ENCODE results near the gene FUT8. TPM values are rescaled to one million over a fixed set of nuclear protein-coding genes. Genes with fewer than 3 reads are reported as not detected.

Gene FUT8
- total RNA-seq, 4 donors from 2014 or later, result 14.9 to 35.8 (median 22.2) TPM

- DNase-seq (ENCODE audit: low spot score) (no peak), ATAC-seq (ENCODE audit: low FRiP score) (no peak)
- TF ChIP-seq, protein P1, sequence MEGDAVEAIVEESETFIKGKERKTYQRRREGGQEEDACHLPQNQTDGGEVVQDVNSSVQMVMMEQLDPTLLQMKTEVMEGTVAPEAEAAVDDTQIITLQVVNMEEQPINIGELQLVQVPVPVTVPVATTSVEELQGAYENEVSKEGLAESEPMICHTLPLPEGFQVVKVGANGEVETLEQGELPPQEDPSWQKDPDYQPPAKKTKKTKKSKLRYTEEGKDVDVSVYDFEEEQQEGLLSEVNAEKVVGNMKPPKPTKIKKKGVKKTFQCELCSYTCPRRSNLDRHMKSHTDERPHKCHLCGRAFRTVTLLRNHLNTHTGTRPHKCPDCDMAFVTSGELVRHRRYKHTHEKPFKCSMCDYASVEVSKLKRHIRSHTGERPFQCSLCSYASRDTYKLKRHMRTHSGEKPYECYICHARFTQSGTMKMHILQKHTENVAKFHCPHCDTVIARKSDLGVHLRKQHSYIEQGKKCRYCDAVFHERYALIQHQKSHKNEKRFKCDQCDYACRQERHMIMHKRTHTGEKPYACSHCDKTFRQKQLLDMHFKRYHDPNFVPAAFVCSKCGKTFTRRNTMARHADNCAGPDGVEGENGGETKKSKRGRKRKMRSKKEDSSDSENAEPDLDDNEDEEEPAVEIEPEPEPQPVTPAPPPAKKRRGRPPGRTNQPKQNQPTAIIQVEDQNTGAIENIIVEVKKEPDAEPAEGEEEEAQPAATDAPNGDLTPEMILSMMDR (IDR thresholded peaks at IDR 0.05), result no peak
Measured at GRCh38 chr14:65487783-65488494, 75.4 kb downstream of the FUT8 start.

DNA sequence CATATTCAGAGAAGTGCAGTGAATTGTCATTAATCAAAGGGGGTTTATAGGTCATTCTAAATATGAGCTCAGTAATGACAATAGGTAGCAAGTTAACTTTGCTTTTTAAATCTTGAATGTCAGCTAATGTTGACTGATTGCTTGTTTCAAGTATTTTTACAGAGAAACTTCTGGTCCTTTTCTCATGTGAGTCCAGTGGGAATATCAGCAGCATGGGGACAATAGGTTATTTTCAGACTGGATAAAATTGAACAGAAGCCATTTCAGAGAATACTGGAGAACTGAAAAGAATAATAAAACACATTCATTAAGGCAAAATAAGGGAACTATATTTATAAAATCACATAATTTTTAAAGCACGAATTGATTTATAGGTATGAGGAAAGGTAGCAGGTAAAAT lies 78.7 kb downstream of the FUT8 start:
- DNase-seq (ENCODE audit: low spot score) (no peak), ATAC-seq (ENCODE audit: low FRiP score) (no peak)
- TF ChIP-seq, protein P1 (IDR thresholded peaks at IDR 0.05), result no peak

GRCh38 chr14:65492266-65492665 lies 79.7 kb downstream of the FUT8 start:
- ATAC-seq (ENCODE audit: low FRiP score) (no peak), DNase-seq (ENCODE audit: low spot score) (no peak)
- TF ChIP-seq, protein P1 (IDR thresholded peaks at IDR 0.05), result no peak

DNA sequence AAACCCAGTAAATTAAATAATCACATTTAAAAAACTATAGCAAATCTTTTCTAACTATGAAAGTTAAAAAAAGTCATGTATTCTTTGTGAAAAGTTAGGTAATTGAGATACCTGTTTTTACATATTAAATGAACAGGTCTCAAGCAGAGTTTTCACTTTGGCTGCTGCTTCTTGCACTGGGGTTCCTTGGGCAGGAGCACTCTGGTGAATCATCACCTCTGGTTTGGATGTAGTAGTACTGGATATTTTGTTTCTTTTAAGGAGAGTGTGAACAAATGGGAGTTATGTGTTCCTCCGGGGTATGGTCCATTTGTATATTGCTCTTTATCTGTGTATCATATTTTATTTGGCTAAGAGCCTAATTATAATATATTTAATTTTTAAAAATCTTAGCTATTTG lies 82.7 kb downstream of the FUT8 start:
- DNase-seq (ENCODE audit: low spot score), result no peak
- ATAC-seq (ENCODE audit: low FRiP score), result no peak
- TF ChIP-seq, protein P1 (IDR thresholded peaks at IDR 0.05), result no peak

DNA sequence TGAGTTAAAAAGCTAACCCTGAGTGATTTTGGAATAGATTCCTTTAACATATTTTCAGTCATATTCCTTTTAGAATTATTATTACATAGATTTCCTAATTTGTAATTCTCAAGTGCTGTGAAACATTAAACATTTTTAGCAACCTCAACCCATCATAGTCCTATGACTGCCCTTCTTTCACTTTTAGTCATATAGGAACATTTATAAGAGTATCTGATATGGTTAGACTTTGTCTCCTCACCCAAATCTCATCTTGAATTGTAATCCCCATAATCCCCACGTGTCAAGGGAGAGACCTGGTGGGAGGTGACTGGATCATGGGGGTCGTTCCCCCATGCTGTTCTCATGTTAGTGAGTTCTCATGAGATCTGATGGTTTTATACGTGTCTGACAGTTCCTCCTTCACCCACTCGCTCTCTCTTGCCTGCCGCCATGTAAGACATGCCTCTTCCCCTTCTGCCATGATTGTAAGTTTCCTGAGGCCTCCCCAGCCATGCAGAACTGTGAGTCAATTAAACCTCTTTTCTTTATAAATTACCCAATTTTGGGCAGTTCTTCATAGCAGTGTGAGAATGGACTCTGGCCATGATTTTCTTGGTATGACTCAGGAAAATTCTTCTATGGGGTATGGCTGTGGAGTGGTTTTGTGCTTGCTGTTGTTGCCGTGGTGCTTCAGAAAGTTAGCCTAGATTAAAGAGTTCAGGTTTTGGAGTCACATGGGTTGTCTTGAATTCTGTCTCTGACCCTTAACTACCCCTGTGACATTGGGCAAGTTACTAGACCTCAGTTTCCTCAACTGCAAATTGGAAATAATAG lies 83.9 kb downstream of the FUT8 start:
- TF ChIP-seq, protein P1 (IDR thresholded peaks at IDR 0.05), result no peak
- ATAC-seq (ENCODE audit: low FRiP score), result no peak
- no peak for DNase-seq (ENCODE audit: low spot score)

GRCh38 chr14:65499138-65499537 lies 86.6 kb downstream of the FUT8 start:
- ATAC-seq (ENCODE audit: low FRiP score), result no peak
- no peak for DNase-seq (ENCODE audit: low spot score)
- TF ChIP-seq, protein P1 (IDR thresholded peaks at IDR 0.05), result no peak

All from omental fat pad (tissue), 4 donors.